Measurements from ENCODE around the gene EIF3D. TPM values are rescaled to one million over a fixed set of nuclear protein-coding genes. Genes with fewer than 3 reads are reported as not detected.
A peak's percentile ranks its signal among the peaks of the same experiment; 100 is the strongest.

The EIF3D gene
- total and polyA plus RNA-seq, 2 of the 8 experiments (the other 6 are each of a cell fraction or from before 2014, with no cell fraction given) = 195 to 408 TPM

DNA sequence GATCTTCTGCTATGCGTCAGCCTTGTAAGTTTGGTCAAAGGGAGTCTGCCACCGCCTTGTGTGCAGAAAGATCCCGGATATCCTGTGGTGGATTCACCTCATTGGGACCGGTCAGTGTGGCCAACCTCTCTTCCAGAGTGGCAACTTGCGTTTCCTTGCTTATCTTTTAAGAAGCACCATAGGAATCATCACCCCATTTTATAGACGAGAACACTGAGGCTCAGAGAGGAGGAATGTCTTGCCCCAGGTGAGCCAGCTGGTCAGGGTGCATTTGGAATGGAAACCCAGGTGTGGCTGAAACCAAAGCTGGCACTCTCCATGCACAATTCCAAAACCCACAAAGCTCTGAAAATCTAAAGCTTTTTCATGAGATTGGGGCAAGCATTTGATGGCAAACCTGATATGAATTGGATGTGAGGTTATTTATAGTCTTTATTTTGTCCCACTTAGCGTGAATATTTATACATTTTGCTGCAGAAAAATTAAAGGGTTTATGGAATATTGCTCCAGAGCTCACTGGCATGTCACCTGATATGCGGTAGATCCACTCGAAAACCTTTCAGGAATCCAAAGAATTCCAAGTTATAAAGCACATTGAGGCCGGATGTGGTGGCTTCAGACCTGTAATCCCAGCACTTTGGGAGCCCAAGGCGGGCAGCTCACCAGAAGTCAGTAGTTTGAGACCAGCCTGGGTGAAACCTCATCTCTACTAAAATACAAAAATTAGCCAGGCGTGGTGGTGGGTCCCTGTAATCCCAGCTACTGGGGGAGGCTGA lies 12.1 kb upstream of the EIF3D start:
- WGBS, 2 experiments (ENCODE audit: extremely low coverage in 1 of 2, insufficient coverage in 1 of 2, insufficient read length in 1 of 2, insufficient replicate concordance in 2 of 2, low coverage in 1 of 2, low lambda C conversion rate in 2 of 2, missing lambda C conversion rate in 1 of 2) = 90% methylated on average over 12 of the region's 12 CpGs; no CpG with 5 or more reads in 1 of the 2 experiments
- Histone ChIP-seq H2BK20ac (ENCODE audit: low read length) (no peak overlapping the region), H3K23ac (ENCODE audit: insufficient read length) (no peak overlapping the region), H3K79me2 (ENCODE audit: control insufficient read depth in 1 of 2, insufficient read depth in 2 of 2, low read length in 2 of 2) (no peaks in the 10 kb centered on the region), H3K4me2 (ENCODE audit: insufficient read depth in 1 of 2, low read depth in 2 of 2, low read length in 2 of 2) (no peak overlapping the region), H4K91ac (replicated peaks; ENCODE audit: insufficient read length, low read length) (no peak overlapping the region), H3K4ac (replicated peaks; ENCODE audit: insufficient read length, low read depth, low read length) (no peak overlapping the region), H2BK120ac (replicated peaks; ENCODE audit: low read depth, low read length) (no peak overlapping the region), H3K14ac (ENCODE audit: insufficient read length) (no peak overlapping the region), H2BK12ac (ENCODE audit: low read depth, low read length) (0 out of 2 replicates have a peak overlapping the region, but pooled peaks have one; percentile 12), H2BK5ac (ENCODE audit: low read depth, low read length) (no peak overlapping the region), H3K9ac (replicated peaks in 1 of 4; ENCODE audit: extremely low read depth in 1 of 4, low read depth in 3 of 4, low read length in 3 of 4) (no peak overlapping the region), H2AK5ac (ENCODE audit: low read depth, low read length) (0 out of 2 replicates have a peak overlapping the region, but pooled peaks have one; percentile 9), H3K18ac (ENCODE audit: extremely low read depth, low read length) (no peak overlapping the region), H3K23me2 (ENCODE audit: low read depth, low read length) (no peaks in the 10 kb centered on the region), H2BK15ac (ENCODE audit: low read length) (no peak overlapping the region), H3K4me3 (ENCODE audit: extremely low read depth in 1 of 4, insufficient read depth in 2 of 4, low read depth in 3 of 4, low read length in 4 of 4) (no peak overlapping the region), H3K4me1 (replicated peaks in 1 of 4; ENCODE audit: control insufficient read depth in 3 of 4, insufficient read depth in 4 of 4, low read length in 3 of 4) (peaks cover 0 to 5% (median 1%) of the 10 kb centered on the region in 4 experiments; a peak in 2 of 7 replicates), H3K36me3 (ENCODE audit: control insufficient read depth in 2 of 4, insufficient read depth in 4 of 4, low read length in 3 of 4) (no peaks in the 10 kb centered on the region), H3K56ac (replicated peaks; ENCODE audit: insufficient read length, low read depth, low read length) (no peak overlapping the region), H4K8ac (ENCODE audit: extremely low read depth, insufficient read depth, low read length) (no peak overlapping the region), H3K27me3 (replicated peaks in 1 of 4; ENCODE audit: control insufficient read depth in 3 of 4, extremely low read depth in 1 of 4, insufficient read depth in 3 of 4, low read length in 3 of 4) (no peaks in the 10 kb centered on the region; a peak in 2 of 7 replicates), H2AFZ (ENCODE audit: low read length) (no peak overlapping the region), H4K20me1 (replicated peaks in 1 of 2; ENCODE audit: control insufficient read depth in 1 of 2, insufficient read depth in 2 of 2, low read length in 2 of 2) (no peaks in the 10 kb centered on the region), H3K79me1 (ENCODE audit: low read depth, low read length) (no peaks in the 10 kb centered on the region), H4K5ac (ENCODE audit: insufficient read length, low read depth, low read length) (no peak overlapping the region), H3K9me3 (ENCODE audit: insufficient read depth in 2 of 2, low read depth in 1 of 2, low read length in 1 of 2) (no peaks in the 10 kb centered on the region), H3K27ac (ENCODE audit: low read depth, low read length) (no peak overlapping the region)
- FAIRE-seq (no peak), DNase-seq (ENCODE audit: low read depth in 1 of 2, low spot score in 2 of 2) (no peak)
- ChIA-PET CTCF (ENCODE audit: partially characterized antibody) (interaction anchor here (0.7 to 1.4 kb wide), 4 partner anchors 9 to 318 kb away, joined by 3 read pairs; partner anchors contain the start of gene IFT27), POLR2A (ENCODE audit: partially characterized antibody) (interaction anchor here (0.8 to 2.6 kb wide), 2 partner anchors 12 to 35 kb away, joined by 3 to 9 read pairs; partner anchors contain the start of genes EIF3D and FOXRED2)
- TF ChIP-seq TBP (IDR thresholded peaks at IDR 0.05; ENCODE audit: low read depth, low read length) (no peak), KDM1A (IDR thresholded peaks at IDR 0.05; ENCODE audit: borderline replicate concordance, low read length) (peak; percentile 87; the same call in 1 of the 2 replicates), MAFK (IDR thresholded peaks at IDR 0.05; ENCODE audit: low read depth, low read length) (no peak), HDAC2 (IDR thresholded peaks at IDR 0.05; ENCODE audit: borderline replicate concordance in 1 of 2, low read depth in 2 of 2, low read length in 2 of 2) (no peak), CBX8 (IDR thresholded peaks at IDR 0.05; ENCODE audit: borderline replicate concordance, low read depth, low read length) (no peak)
